SJCRH30 (cell line): ENCODE measurements around the gene FNBP1. TPM values are rescaled to one million over a fixed set of nuclear protein-coding genes. Genes with fewer than 3 reads are reported as not detected.

ENCODE experiments used
- DNase-seq, 2 experiments: peaks; one replicate each; pipeline ENCODE4 v3.0.0-alpha.2; 2015 to 2020
- H3K27ac ChIP-seq: fragments of 250-450 bp; sonication (Bioruptor Pico); 2 replicates; pipeline ENCODE4 v1.5.1; 2020; ENCODE audit warnings: mild to moderate bottlenecking, moderate library complexity
- H3K27me3 ChIP-seq: fragments of 250-450 bp; sonication (Bioruptor Pico); 2 replicates; pipeline ENCODE4 v1.5.1; 2020; ENCODE audit warnings: mild to moderate bottlenecking, moderate library complexity
- H3K36me3 ChIP-seq: fragments of 250-450 bp; sonication (Bioruptor Pico); 2 replicates; pipeline ENCODE4 v1.5.1; 2020; ENCODE audit warnings: mild to moderate bottlenecking, moderate library complexity
- H3K4me1 ChIP-seq: fragments of 250-450 bp; sonication (Bioruptor Pico); 2 replicates; pipeline ENCODE4 v1.5.1; 2020; ENCODE audit warnings: mild to moderate bottlenecking, moderate library complexity
- H3K4me3 ChIP-seq: fragments of 250-450 bp; sonication (Bioruptor Pico); 2 replicates; pipeline ENCODE4 v1.5.1; 2020; ENCODE audit warnings: mild to moderate bottlenecking, moderate library complexity
- H3K9me3 ChIP-seq: fragments of 250-450 bp; sonication (Bioruptor Pico); replicated peaks from 2 replicates; pipeline ENCODE4 v1.5.1; 2020; ENCODE audit warnings: mild to moderate bottlenecking, moderate library complexity
- total RNA-seq: library from RNA; depleted of rRNA; stranded (reverse); fragments of >200 nt; shearing (Covaris generic); gene quantifications from 2 replicates; pipeline ENCODE4 v1.2.3, GENCODE V29; 2014

Gene FNBP1
- total RNA-seq, 1 experiment from 2014 or later, result 56.9 TPM

GRCh38 chr9:129864991-129865647 is 177.9 kb downstream of the FNBP1 start:
- H3K9me3 ChIP-seq, result no peaks in the 10 kb centered on the region
- H3K4me1 ChIP-seq, result peaks cover 9% of the 10 kb centered on the region
- no peaks in the 10 kb centered on the region for H3K27me3 ChIP-seq
- 0 out of 2 replicates have a peak, but pooled peaks cover 4% of the 10 kb centered on the region for H3K36me3 ChIP-seq
- no peak for DNase-seq
- H3K4me3 ChIP-seq, result no peak overlapping the region
- H3K27ac ChIP-seq, result no peak overlapping the region

GRCh38 chr9:129863059-129863690 is 179.8 kb downstream of the FNBP1 start:
- Histone ChIP-seq H3K4me1 (peaks cover 9% of the 10 kb centered on the region), H3K4me3 (no peak overlapping the region), H3K9me3 (no peaks in the 10 kb centered on the region), H3K27me3 (no peaks in the 10 kb centered on the region), H3K27ac (peak overlapping the region; percentile 34), H3K36me3 (0 out of 2 replicates have a peak, but pooled peaks cover 4% of the 10 kb centered on the region)
- DNase-seq, result peak; percentile 98 to 99

DNA sequence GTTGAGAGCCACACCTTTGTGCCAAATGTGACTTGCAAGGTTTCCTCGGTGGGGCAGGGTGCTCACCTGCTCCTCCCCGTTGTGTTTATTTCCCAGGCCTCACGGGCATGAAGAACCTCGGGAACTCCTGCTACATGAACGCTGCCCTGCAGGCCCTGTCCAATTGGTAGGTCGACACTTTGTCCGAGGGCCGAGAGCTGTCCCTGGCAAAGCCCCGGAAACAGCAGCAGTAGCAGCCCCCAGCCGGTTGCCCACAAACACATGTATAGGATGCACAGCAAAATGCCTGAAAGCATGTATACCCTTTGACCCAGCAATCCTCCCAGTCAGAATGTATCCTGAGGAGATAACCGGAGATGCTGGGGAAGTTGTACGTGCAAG is 181.6 kb downstream of the FNBP1 start:
- no peak overlapping the region for H3K27ac ChIP-seq
- H3K36me3 ChIP-seq, result 0 out of 2 replicates have a peak, but pooled peaks cover 4% of the 10 kb centered on the region
- DNase-seq, result no peak
- no peak overlapping the region for H3K4me3 ChIP-seq
- no peaks in the 10 kb centered on the region for H3K9me3 ChIP-seq
- no peaks in the 10 kb centered on the region for H3K27me3 ChIP-seq
- H3K4me1 ChIP-seq, result peaks cover 9% of the 10 kb centered on the region

DNA sequence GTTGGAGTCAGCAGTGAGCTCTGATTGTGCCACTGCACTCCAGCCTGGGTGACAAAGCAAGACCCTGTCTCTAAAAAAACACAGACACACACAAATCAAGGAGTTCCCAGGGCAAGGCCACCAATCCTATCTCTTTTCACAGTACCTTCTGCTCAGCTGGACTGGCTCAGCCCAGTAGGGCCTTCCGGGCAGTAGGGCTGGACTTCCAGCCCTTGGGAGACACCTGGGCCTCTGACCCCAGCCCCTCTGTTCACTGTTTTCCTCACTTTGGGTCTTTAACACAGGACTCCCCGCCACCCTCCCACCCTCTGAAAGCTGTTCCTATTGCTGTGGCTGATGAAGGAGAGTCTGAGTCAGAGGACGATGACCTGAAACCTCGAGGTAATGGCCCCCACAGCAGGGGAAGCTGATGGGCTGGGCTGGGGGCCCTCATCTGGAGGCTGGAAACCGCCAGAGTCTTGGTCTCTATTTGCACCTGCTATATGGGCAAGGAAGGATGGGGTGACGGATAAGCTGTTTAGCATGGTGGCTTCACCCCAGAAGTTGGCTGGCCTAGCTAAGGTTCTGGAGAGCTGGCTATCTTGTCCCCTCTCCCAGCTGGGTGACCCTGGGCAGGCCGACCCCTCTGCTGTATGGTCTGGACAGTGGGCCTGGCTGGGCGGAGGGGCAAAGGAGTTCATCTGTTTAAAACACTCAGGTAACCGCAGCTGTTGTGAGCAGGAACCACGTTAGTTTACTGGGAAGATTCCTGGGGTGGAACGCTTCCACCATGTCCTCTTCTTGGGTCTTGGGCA is 182.1 kb downstream of the FNBP1 start:
- H3K27me3 ChIP-seq, result no peaks in the 10 kb centered on the region
- H3K36me3 ChIP-seq, result 0 out of 2 replicates have a peak, but pooled peaks cover 4% of the 10 kb centered on the region
- peaks cover 9% of the 10 kb centered on the region for H3K4me1 ChIP-seq
- no peak overlapping the region for H3K4me3 ChIP-seq
- H3K9me3 ChIP-seq, result no peaks in the 10 kb centered on the region
- no peak overlapping the region for H3K27ac ChIP-seq
- DNase-seq, result no peak

- Histone ChIP-seq H3K4me3 (no peak overlapping the region), H3K36me3 (0 out of 2 replicates have a peak, but pooled peaks cover 7% of the 10 kb centered on the region), H3K27ac (no peak overlapping the region), H3K4me1 (peaks cover 4% of the 10 kb centered on the region), H3K27me3 (no peaks in the 10 kb centered on the region), H3K9me3 (no peaks in the 10 kb centered on the region)
- no peak for DNase-seq
These were observed 184.6 kb downstream of the FNBP1 start for GRCh38 chr9:129858167-129858962.

GRCh38 chr9:129857207-129857606 is 185.8 kb downstream of the FNBP1 start:
- no peak overlapping the region for H3K27ac ChIP-seq
- DNase-seq, result no peak
- H3K36me3 ChIP-seq, result peaks cover 15% of the 10 kb centered on the region; the same call in 1 of the 2 replicates
- H3K4me3 ChIP-seq, result no peak overlapping the region
- no peaks in the 10 kb centered on the region; the same call in 1 of the 2 replicates for H3K4me1 ChIP-seq
- no peaks in the 10 kb centered on the region for H3K27me3 ChIP-seq
- no peaks in the 10 kb centered on the region for H3K9me3 ChIP-seq

- Histone ChIP-seq H3K4me3 (no peak overlapping the region), H3K27me3 (no peaks in the 10 kb centered on the region), H3K9me3 (no peaks in the 10 kb centered on the region), H3K36me3 (peaks cover 21% of the 10 kb centered on the region; the same call in 1 of the 2 replicates), H3K27ac (no peak overlapping the region), H3K4me1 (no peaks in the 10 kb centered on the region)
- DNase-seq, result no peak
These were observed 188.3 kb downstream of the FNBP1 start for GRCh38 chr9:129854588-129855110.

DNA sequence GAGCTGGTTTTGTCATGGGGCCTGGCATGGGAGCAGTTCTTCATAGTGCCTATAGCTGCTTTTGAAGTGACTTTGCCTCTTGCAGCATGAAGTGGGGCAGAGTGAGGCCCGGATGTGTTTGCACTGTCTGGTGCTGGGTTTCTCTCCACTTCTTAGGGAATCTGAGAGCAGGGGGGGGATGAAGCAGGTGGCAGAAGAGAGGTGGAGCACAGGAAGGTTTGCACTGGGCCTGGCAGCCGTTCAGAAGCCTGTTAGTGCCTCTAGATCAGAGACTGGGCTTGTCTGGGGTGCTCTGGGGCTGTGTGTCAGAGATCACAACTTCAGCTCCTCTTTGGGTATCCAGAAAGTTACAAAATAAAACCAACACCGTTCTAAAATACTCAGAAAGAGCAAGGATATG is 189.4 kb downstream of the FNBP1 start:
- Histone ChIP-seq H3K27ac (no peak overlapping the region), H3K27me3 (no peaks in the 10 kb centered on the region), H3K36me3 (peaks cover 21% of the 10 kb centered on the region; the same call in 1 of the 2 replicates), H3K4me3 (no peak overlapping the region), H3K9me3 (no peaks in the 10 kb centered on the region), H3K4me1 (no peaks in the 10 kb centered on the region)
- no peak for DNase-seq

GRCh38 chr9:129852579-129852978 is 190.4 kb downstream of the FNBP1 start:
- Histone ChIP-seq H3K4me1 (no peaks in the 10 kb centered on the region), H3K4me3 (no peak overlapping the region), H3K9me3 (no peaks in the 10 kb centered on the region), H3K36me3 (peaks cover 21% of the 10 kb centered on the region; the same call in 1 of the 2 replicates), H3K27ac (no peak overlapping the region), H3K27me3 (no peaks in the 10 kb centered on the region)
- DNase-seq, result no peak

DNA sequence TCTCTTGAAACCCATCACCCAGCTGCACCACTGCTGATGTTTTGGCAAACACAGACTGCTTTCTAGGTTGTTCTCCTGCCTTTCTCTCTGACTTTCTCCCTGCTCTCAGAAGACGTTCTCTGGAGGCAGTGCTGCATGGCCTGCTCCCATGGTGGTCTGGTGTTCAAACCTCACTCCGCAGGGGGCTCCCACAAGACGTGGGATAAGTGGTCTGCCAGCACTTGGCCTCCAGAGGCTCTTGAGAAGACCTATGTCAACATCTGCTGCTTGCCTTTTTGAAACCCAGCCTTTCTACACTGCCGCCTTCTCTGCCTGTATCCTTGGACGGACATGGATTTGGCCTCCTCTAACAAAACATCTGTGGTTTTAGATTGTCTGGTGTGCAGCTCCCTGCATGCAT is 191.2 kb downstream of the FNBP1 start:
- Histone ChIP-seq H3K9me3 (no peaks in the 10 kb centered on the region), H3K27ac (no peak overlapping the region), H3K4me1 (no peaks in the 10 kb centered on the region), H3K36me3 (peaks cover 21% of the 10 kb centered on the region; the same call in 1 of the 2 replicates), H3K27me3 (no peaks in the 10 kb centered on the region), H3K4me3 (no peak overlapping the region)
- DNase-seq, result no peak

GRCh38 chr9:129850821-129851550 is 192.0 kb downstream of the FNBP1 start:
- Histone ChIP-seq H3K27ac (no peak overlapping the region), H3K9me3 (no peaks in the 10 kb centered on the region), H3K4me1 (no peaks in the 10 kb centered on the region), H3K27me3 (no peaks in the 10 kb centered on the region), H3K4me3 (no peak overlapping the region), H3K36me3 (peaks cover 21% of the 10 kb centered on the region; the same call in 1 of the 2 replicates)
- DNase-seq, result no peak

DNA sequence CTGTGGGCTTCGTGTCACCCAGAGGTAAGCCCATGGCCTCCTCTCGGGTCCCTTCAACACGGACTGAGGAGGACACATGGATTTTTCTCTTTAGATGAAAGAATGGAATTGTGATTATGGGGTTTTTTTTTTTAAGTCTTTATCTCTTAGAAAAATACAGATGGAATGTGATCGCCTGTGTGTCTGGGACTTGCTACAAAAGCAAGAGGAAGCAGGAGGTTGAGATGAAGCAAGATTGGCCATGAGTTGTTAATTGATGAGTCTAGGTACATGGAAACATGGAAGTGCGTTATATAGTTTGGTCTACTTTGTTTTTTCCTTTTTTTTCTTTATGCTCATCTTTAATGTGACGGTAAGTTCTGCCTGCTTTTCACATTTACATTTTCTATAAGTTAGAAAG is 193.1 kb downstream of the FNBP1 start:
- Histone ChIP-seq H3K4me3 (no peak overlapping the region), H3K27ac (no peak overlapping the region), H3K9me3 (no peaks in the 10 kb centered on the region), H3K27me3 (no peaks in the 10 kb centered on the region), H3K4me1 (no peaks in the 10 kb centered on the region), H3K36me3 (peaks cover 21% of the 10 kb centered on the region; the same call in 1 of the 2 replicates)
- DNase-seq, result no peak

DNA sequence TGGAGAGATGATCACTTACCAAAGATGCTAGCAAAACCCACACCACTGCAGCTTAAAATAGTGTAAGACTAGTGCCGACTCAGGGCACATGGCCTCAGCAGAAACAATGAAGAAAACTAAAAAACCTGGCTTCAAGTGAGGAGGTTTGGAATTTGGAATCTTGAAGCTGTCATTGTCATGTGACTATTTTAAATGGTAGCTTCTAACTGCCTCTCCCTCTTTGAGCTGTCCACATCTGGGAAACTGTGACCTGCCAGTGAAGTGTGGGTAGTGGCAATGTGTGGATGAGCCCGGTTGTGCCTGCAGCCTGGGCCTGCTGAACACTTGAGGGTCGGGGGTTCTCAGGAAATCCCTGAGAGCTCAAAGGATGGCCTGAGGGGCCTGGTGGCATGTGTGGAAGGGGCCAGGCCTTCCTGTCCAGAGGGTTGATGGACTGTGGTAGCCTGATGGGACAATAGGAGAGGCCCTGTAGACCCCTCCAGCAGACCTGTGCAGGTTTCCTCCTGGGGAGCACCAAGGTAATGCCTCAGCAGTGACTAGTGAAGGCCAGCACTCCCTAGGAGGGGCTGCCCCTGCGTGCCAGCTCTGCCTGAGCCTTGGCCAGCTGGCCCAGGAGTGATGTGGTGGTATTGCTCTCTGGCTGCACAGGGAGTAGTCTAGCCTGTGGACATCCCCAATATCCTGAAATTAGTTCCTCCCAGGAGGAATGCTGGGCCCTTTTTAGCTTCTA is 194.1 kb downstream of the FNBP1 start:
- Histone ChIP-seq H3K27ac (no peak overlapping the region), H3K36me3 (peaks cover 19% of the 10 kb centered on the region; the same call in 1 of the 2 replicates)
- DNase-seq, result no peak

More for the DNA sequence above, 194.1 kb downstream of the FNBP1 start:
- H3K27me3 ChIP-seq, result no peaks in the 10 kb centered on the region
- no peak overlapping the region for H3K4me3 ChIP-seq
- H3K9me3 ChIP-seq, result no peaks in the 10 kb centered on the region
- no peaks in the 10 kb centered on the region for H3K4me1 ChIP-seq
